K562 (cell line): Measurements from ENCODE around the gene ANKS1A. TPM values are rescaled to one million over a fixed set of nuclear protein-coding genes. Genes with fewer than 3 reads are reported as not detected.

Source experiments
- CHCHD3 ChIP-seq: fragments of 250-450 bp; sonication (Bioruptor Pico); IDR thresholded peaks from 2 replicates; pipeline ENCODE4 v2.1.2; 2022; ENCODE audit warnings: mild to moderate bottlenecking
- CHD7 ChIP-seq: fragments of 200-600 bp; sonication (generic); IDR thresholded peaks from one replicate; pipeline ENCODE4 v1.6.1; 2012; ENCODE audit warnings: mild to moderate bottlenecking, low read depth, low read length, inconsistent platforms
- E2F8 ChIP-seq: fragments of 450-650 bp; IDR thresholded peaks from 2 replicates; pipeline ENCODE4 v1.7.1; 2018; ENCODE audit warnings: mild to moderate bottlenecking, low read depth; ENCODE audit not compliant: partially characterized antibody
- EHMT2 ChIP-seq: fragments of 450-650 bp; IDR thresholded peaks from 2 replicates; pipeline ENCODE4 v1.6.1; 2018; ENCODE audit warnings: antibody characterized with exemption
- FOXP4 ChIP-seq: sonication (generic); formaldehyde crosslinking; IDR thresholded peaks from 2 replicates; pipeline ENCODE4 v1.8.0; 2022; ENCODE audit warnings: mild to moderate bottlenecking, missing genetic modification reagents, borderline replicate concordance
- HNRNPUL1 ChIP-seq: fragments of 200-400 bp; formaldehyde crosslinking; IDR thresholded peaks from 2 replicates; pipeline ENCODE4 v1.6.1; 2017; ENCODE audit warnings: low read length
- RFX5 ChIP-seq: IDR thresholded peaks from 2 replicates; pipeline ENCODE4 v1.6.1; 2011; ENCODE audit warnings: low read depth, mild to moderate bottlenecking, improper control_type of control experiment, low read length
- ZBTB34 ChIP-seq: fragments of 250-450 bp; sonication (Bioruptor Pico); IDR thresholded peaks from 2 replicates; pipeline ENCODE4 v1.8.0; 2021; ENCODE audit warnings: mild to moderate bottlenecking, moderate library complexity
- ZNF699 ChIP-seq: fragments of 250-450 bp; sonication (Bioruptor Pico); IDR thresholded peaks from 2 replicates; pipeline ENCODE4 v1.8.0; 2021; ENCODE audit warnings: mild to moderate bottlenecking, moderate library complexity; ENCODE audit not compliant: insufficient replicate concordance
- polyA plus RNA-seq, 8 experiments: library from polyadenylated mRNA; depleted of rRNA in 4 of 8; stranded (reverse) in 5 of 8; unstranded in 3 of 8; fragments of >200 nt; fragmentation: Nextera tagmentation in 2 of 8; fragmentation: Illumina TruSeq in 1 of 8; extraction: Ambion mirVana in 2 of 8; extraction: Trizol in 1 of 8; gene quantifications; 2 replicates each; pipeline versions ENCODE4 v1.2.1 to v1.2.3, GENCODE V29; 2011 to 2014; ENCODE audit warnings: inconsistent platforms in 1 of 8, missing spikeins in 1 of 8
- total RNA-seq, 7 experiments: library from RNA; depleted of rRNA in 6 of 7; stranded (reverse); fragments of >200 nt in 6 of 7; fragmentation: Illumina TruSeq in 2 of 7; extraction: Trizol in 2 of 7; gene quantifications; 2 replicates each; pipeline versions ENCODE4 v1.2.1 to v1.2.3, GENCODE V29; 2011 to 2021; ENCODE audit warnings: low replicate concordance in 1 of 7

The ANKS1A gene
- total and polyA plus RNA-seq, 9 of the 15 experiments (the other 6 are each of a cell fraction or from before 2014, with no cell fraction given), result 1.1 to 13.8 (median 5.3) TPM

GRCh38 chr6:34887753-34888513, 1.1 kb upstream of the ANKS1A start, which contains the start of gene TAF11 (continued):
- TF ChIP-seq CHD7, result no peak
- no peak for TF ChIP-seq RFX5
- peak; percentile 94 for TF ChIP-seq E2F8
- no peak for TF ChIP-seq CHCHD3 (CRISPR knock-in tag)
- no peak for TF ChIP-seq HNRNPUL1
- no peak for TF ChIP-seq EHMT2
- TF ChIP-seq FOXP4 (CRISPR knock-in tag), result no peak
- no peak for TF ChIP-seq ZBTB34 (CRISPR knock-in tag)
- TF ChIP-seq ZNF699 (CRISPR knock-in tag), result no peak
